GM19452 (cell line): ENCODE measurements around the gene SERPINB11.
"Not testable (repeated sequence)": the region's sequence is repeated elsewhere in the genome, so short reads cannot be mapped to it uniquely, and the experiment has no call there.

Experiments used
- ATAC-seq: cut with Tn5 transposase; IDR thresholded peaks from one replicate; pipeline ENCODE4 v1.9.1; 2021; ENCODE audit not compliant: unreplicated experiment

Gene SERPINB11

DNA sequence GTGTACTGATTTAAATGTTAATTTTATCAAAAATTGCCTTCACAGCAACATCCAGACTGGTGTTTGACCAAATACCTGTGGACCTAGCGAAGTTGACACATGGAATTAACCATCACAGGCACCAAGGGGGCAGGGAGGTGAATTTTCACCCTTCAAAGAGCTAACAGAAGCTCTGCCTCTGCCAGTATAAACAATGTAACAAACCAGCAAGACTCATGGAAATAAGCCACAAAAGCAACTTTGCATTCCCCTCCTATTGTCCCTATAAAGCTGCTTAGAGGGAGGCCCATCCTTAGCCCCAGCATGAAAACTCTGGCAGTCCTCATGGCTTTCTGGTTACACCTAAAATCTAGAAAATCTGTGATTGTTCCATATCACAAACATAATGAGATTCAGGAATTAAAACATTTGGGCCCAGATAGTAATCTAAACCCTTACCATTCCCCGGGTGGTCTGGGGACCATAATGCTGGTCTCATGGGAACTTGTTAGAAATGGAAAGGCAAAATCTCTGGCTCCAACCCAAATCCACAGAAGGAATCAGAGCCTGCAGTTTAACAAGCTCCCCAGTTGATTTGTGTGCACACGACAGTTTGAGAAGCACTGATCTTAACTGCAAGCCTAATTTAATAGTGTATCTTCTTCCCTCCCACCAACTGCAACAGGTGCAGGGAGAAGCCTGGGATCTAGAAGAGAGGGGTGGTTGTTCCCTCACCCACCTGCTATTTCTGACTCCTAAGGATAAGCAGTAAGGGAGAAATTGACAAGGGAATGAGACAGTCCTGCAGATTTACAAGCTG, 23.1 kb downstream of the SERPINB11 start:
- no peak for ATAC-seq

DNA sequence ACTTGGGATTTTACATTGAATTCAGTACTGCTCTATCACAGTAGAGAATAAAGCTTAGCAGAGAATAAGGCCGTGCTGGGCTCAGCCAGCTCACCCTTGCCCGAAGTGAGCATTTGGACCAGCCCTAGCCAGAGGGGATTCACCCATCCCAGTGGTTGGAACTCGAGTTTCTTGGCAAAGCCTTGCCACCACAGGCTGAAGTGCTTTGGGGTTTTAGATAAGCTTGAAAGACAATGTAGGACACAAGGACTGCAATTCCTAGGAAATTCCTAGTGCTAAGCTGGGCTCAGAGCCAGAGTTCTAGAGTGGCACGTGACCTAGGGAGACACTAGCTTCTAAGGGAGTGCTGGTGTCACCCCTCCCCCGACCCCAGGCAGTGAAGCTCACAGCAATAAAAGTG, 28.0 kb downstream of the SERPINB11 start:
- ATAC-seq = no peak

DNA sequence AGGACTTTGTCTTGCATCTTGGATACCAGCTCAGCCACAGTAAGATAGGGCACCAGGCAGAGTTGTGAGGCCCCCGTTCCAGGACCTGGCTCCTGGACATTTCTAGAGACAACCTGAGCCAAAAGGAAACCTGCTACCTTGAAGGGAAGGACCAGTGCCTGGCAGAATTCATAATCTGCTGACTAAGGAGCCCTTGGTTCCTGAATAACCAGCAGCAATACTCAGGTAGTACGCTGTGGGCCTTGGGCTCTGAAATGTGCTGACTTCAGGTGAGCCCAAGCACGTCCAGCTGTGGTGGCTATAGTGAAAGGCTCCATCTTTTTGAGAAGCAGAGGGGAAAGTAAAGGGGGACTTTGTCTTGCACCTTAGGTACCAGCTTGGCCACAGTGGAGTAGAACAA, 28.5 kb downstream of the SERPINB11 start:
- no peak for ATAC-seq

DNA sequence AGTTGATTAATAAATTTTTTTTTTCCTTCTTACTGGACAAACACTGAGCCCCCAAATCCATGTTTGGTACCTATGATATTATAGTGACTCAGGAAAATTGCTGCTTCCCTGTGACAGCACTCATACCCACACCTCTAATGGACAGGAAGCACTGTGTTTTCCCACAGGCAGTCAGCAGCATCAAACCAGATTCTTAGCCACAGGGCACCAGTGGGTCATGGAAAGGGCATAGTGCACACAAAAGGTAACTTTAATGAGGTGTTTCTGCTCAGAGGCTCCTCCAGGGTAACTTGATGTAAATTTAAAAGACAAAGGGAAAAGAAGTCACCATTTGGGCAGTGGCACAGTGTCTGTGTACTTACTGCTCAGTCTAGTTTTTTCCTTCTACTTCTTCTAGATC, 34.1 kb downstream of the SERPINB11 start:
- ATAC-seq = no peak

DNA sequence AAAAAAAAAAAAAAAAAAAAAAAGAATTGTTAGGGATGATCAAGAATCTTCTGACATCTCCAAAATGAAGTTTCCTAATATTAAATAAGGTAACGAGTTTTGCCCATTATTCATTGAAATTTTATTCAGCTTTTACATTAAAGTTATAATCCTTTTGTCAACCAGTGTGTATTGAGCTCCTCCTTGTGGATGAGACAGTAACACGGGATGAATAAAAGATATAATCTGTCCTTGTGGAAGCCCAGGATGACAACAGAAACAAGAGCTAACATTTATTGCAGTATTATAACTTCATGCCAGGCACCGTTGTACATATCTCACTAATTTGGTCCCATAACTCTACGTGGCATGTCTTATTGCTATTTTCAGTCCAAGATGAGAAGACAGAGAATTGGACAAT, 39.0 kb downstream of the SERPINB11 start:
- ATAC-seq = no peak

DNA sequence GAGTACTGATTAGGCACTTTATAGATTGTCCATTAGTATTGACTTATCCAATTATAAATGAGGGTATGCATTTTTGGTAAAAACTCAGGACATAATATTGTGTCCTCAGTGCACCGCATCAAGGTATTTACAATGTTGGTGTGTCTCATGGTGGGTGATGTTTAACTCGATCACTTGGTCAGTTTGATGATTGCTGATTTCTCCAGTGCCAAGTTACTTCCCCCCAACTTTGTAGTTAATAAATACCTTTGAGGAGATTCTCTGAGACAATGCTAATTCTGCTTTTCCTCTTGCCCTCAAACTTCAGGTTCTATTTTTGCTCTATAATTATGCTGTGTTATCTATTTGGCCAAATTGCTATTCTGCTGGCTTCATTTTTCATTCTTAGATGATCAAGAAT, 44.2 kb downstream of the SERPINB11 start:
- no peak for ATAC-seq

DNA sequence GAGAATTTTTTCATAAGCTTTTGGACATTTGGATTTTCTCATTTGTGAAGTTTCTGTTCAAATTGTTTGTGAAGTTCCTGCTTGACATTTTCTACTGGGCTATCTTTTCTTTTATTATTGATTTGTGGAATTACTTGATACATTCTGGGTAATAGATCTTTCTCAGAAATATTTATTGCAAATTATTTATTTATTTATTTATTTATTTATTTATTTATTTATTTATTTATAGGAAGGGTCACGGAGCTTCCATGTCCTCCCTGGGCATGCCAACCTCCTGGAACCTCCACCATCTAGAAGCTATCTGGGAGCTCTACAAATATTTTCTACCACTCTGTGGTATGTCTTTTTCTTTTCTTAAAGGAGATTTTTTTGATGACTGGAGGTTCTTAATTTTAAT, 46.7 kb downstream of the SERPINB11 start:
- ATAC-seq = no peak

DNA sequence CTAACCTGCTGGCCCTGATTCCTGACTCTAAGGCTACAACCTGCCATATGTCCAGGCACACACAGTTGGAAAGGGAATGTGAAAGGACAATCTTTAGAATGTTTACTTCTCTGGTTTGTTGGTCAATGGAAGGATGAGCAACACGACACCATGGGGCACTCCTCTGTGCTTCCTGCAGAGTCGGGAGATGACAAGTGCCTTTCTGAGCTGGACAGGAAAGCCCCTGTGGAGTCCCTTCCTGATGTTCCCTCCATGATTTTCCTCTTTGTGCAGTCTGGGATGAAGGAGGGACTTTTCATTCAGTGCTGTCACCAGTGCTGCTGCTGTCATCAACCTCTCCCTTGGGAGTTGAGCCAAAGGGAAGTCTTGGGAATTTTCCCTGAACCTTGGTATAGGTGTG, 49.9 kb downstream of the SERPINB11 start:
- no peak for ATAC-seq

DNA sequence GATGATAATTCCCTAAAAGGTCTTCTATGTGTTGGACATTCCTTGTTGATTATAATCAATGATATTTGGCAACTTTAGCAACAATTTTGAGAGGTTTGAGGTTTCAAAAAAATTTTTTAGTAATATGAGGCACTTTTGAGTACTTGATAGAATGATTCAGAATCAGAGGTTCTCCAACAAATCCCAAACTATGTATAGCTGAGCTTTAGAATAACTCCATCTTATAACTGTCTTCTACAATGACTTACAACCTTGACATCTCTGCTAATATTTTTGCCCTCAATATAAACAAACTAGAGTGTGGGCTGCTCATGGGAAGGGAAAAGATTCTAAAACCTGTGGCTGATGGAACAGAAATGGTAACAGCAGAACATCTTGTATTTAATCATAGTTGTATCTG, 50.9 kb downstream of the SERPINB11 start:
- ATAC-seq = no peak

DNA sequence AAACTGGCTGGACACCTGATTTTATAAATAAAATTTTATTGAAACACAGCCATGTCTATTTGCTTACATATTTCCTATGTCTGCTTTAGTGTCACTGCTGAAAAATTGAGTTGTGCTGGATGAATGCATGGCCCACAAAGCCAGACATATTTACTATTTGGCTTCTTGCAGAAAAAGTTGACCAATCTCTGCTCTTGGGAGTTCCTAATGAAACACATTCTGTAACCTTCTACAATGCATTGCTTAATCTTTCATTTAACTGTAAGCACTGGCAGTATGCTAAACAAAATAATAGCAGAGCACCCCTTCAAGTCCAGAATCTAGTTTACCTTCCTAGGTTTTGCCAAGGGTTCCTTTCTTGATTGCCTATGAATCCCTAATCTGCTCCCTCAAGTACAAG, 54.8 kb downstream of the SERPINB11 start:
- ATAC-seq = no peak

DNA sequence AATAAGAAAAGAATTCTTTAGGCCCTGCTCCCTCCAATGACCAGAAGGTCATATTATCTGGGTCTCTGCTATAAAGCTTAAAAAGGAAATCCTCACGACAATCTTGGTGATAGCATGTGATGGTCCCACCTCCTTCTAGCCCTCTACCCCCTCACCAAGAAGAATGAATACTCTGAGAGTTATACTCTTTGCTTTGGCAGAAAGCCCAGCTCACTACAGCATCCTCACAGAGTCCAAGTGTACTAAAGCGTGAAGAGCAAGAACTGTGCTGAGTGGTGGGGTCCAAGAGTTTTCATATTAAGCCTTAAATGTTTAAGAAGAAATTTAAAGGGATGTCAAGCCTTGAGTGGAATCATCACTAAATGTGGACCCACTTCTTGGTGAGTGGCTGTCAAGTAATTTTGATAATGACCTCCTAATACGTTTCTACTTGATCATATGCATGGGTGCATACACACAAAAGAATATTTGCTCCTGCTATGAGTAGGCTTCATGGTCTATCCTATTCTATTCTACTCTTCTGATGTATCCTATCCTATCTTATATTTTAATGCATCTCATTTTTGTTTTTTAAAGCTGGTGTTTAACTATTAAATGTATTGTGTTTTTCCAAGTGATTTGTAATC, 56.0 kb downstream of the SERPINB11 start:
- ATAC-seq = no peak

DNA sequence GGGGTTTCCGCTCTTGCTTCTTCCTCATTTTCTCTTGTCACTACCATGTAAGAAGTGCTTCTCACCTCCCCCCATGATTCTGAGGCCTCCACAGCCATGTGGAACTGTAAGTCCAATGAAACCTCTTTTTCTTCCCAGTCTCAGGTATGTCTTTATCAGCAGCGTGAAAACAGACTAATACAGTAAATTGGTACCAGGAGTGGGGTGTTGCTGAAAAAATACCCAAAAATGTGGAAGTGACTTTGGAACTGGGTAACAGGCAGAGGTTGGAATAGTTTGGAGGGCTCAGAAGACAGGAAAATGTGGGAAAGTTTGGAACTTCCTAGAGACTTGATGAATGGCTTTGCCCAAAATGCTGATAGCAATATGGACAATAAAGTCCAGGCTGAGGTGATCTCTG, 57.0 kb downstream of the SERPINB11 start:
- ATAC-seq = not testable (repeated sequence)

DNA sequence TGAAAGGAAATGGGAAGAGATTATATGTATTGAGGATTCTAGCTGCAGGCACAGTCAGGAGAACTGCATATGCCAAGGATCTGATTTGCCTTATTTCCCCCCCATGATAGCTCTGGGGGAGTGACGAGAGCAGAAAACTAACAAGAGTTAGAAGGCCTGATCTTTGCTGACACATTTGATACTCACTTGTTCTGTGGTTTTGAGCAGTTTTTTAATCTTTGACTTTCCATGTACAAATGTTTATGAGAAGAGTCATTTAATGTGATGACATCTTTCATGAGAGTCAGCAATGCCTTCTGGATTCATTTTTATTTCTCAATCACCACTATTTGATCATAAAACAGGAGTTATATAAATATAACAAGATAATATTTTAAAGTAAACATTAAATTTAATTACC, 59.8 kb downstream of the SERPINB11 start:
- no peak for ATAC-seq

DNA sequence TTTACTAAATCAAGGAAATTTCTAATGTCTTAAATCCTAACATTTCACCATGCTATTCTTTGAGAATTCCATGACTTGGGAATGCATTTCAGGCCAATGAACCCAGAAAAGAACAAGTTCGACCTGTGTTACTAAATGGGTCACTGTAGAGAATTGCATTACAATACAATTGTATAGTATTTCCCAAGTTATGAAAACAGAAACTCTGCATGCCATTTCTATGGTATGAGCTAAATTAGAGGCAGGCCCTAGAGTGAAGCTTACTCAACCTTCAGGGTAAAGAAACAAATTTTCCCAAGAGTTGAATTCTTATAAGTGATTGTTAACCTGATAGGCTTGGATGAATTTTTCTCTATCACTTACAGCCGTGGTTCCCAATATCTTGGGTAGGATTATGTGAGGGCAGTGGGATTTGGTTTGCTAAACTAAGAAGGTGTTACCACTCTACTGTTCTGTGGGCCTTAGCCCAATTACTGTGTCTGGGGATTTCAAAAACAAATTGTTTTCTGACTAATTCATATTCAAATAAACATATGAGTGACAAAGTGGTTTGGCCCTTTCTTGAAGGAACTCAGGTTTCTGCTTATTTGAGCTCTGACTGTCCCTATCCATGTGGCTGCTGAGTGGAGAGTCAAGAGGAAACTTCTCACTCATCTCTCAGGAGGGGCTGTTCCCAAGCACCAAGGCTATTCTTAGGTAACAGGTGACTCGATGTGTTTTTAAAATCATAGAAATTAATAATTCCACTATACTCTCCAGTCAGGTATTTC, 61.3 kb downstream of the SERPINB11 start:
- no peak for ATAC-seq

DNA sequence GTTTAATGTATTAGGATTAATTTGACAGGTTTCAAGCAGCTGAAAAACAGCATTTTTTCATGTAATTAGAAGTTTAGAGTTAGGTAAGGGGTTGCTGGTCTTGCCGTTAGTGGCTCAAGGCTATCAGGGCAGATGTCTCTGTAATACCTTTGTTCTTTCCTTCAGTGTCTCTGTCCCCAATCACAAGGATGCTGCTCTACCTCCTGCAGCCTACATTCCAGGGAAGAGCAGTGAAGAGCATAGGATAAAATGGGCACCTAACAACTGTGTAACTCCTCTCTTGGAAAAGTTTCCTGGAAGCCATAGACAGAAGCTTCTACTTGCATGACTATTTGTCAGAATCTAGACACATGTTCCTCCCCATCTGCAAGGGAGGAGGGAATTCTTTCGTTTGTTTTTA, 63.1 kb downstream of the SERPINB11 start:
- ATAC-seq = no peak
